GM12891 (cell line): ENCODE data around the gene PAPPA2.

Source experiments
- POLR2A ChIP-seq: IDR thresholded peaks from 2 replicates; pipeline ENCODE4 v1.6.1; 2011; ENCODE audit warnings: low read depth, low read length, control low read depth
- POLR2AphosphoS5 ChIP-seq: IDR thresholded peaks from 2 replicates; pipeline ENCODE4 v1.6.1; 2011; ENCODE audit warnings: low read depth, low read length, control low read depth

- TF ChIP-seq POLR2AphosphoS5 (no peak), POLR2A (no peak)
Measured at GRCh38 chr1:176765608-176766007, 302.6 kb downstream of the PAPPA2 start.
